GM20000 (cell line): ENCODE results near the gene PDE6A.

Experiments
- DNase-seq: peaks from one replicate; pipeline ENCODE4 v3.0.0; 2012; ENCODE audit warnings: low spot score
- TF ChIP-seq, protein P1 (sequence below): IDR thresholded peaks from 2 replicates; pipeline ENCODE4 v1.5.1; 2012; ENCODE audit warnings: mild to moderate bottlenecking, control low read depth; ENCODE audit errors: extremely low read depth, missing control alignments

The PDE6A gene

DNA sequence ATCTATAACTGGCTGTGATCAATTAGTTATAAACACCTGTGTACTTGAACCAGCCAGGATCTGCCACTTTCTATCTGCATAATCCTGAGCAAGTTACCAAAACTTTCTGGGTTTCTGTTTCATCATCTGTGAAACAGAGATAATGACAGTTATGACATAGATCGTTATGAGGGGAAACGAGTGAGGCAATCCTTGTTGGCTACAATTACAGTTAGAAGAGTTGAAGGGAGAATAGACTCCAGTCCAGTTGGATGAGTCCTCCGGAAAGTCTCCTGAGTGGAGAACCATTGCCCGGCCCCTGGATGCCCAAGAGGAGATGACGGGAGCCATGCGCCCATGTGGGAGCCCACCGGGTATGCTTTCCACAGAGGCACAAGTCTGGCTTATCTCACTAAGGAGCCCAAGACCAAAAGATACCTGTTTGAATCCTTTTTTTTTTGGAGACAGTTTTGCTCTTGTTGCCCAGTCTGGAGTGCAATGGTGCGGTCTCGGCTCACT, 4.5 kb downstream of the PDE6A start:
- DNase-seq, result no peak
- TF ChIP-seq, protein P1, sequence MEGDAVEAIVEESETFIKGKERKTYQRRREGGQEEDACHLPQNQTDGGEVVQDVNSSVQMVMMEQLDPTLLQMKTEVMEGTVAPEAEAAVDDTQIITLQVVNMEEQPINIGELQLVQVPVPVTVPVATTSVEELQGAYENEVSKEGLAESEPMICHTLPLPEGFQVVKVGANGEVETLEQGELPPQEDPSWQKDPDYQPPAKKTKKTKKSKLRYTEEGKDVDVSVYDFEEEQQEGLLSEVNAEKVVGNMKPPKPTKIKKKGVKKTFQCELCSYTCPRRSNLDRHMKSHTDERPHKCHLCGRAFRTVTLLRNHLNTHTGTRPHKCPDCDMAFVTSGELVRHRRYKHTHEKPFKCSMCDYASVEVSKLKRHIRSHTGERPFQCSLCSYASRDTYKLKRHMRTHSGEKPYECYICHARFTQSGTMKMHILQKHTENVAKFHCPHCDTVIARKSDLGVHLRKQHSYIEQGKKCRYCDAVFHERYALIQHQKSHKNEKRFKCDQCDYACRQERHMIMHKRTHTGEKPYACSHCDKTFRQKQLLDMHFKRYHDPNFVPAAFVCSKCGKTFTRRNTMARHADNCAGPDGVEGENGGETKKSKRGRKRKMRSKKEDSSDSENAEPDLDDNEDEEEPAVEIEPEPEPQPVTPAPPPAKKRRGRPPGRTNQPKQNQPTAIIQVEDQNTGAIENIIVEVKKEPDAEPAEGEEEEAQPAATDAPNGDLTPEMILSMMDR, result no peak

DNA sequence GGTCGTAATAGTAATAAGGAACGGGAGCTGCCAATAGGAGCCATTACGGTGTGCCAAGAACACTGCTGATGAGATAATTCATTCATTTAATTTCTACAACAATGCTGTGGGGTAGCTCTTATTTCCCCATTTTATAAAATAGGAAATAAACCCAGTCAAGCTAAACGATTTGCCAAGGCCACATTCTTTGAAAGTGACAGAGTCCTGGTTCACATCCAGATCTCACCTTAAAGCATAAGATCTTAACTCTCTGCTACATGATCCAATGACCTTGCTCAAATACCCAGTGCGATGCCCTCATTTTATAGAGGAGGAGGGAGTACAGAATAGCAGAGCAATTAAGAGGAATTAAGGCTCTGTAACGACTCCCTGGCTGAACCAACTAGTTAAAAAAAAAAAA, 5.0 kb downstream of the PDE6A start:
- TF ChIP-seq, protein P1, result no peak
- DNase-seq, result no peak

DNA sequence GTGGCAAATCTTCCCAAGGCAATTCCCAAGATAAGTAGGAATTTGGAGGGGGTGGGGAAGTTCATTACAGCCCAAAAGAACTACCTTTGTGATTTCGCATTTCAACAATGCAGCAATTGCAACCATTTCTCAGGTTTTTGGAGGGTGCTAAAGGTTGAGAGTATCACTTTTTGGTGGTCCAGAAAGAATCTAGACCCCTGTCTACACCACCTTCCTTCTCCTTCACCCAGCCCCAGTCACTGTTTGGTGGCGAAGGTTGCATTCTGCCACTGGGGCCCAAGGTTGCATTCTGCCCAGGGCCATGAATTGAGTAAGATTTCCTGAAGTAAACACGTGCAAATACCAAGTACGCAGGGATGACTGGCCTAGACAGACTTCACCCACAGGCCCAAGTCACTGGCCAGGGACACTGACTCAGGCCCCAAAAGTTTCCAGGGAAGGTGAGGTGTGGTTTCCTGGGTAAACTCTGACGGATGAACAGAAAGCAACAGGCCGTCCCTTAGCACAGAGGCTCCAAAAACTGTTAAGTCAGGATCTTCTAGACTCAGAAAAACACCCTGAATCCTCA, 5.7 kb downstream of the PDE6A start:
- TF ChIP-seq, protein P1, result no peak
- DNase-seq, result no peak

DNA sequence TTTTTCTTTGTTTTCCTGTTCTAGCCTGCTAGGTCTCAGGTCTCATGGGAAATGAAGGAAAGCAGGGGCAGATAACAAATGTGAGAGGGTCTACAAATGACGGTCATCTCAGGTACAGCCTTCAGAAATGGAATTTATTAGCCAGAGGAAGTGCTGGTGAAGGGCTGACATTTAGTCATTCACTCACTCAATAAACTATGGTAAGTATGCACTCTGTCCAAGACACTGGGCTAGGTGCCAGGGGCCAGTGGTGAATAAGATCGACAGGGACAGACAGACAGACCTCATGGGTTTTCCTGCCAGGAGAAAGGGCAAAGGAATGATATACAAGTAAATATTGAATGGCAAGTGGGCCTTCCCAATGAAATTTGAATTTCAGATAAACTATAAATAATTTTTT, 6.3 kb downstream of the PDE6A start:
- TF ChIP-seq, protein P1, result no peak
- DNase-seq, result no peak

DNA sequence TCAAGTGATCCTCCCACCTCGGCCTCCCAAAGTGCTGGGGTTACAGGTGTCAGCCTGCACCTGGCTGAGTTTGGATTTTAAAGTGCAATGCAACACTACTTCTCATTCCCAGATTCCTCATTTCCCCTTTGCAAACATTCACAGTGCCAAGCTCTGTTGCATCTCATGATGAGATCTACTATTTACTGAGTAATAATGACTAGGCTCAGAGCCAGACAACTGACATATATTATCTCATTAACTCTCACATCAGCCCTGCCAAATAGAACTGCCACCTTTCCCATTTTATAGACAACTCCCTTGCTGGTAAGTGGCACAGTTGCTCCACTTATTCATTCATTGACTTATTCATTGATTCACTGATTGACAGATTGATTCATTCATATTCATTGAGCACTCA, 7.0 kb downstream of the PDE6A start:
- no peak for DNase-seq
- TF ChIP-seq, protein P1, result no peak

DNA sequence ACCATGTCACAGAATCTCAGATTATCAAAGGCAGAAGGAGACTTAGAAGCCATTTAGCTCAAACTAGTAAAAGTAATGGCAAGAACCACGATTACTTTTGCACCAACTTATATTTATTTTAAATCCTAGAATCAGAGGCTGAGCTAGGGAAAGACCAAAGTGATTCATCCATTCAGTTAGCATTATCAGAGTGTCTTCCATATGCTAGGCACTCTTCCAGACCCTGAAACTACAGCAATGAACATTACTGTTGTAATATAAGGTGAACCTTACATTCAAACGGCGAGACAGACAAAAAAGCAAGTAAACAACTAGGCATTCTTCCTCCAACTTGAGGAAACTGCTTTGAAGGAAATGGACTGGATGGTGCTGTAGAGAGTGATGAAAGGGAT, 7.9 kb downstream of the PDE6A start:
- TF ChIP-seq, protein P1, result no peak
- no peak for DNase-seq

DNA sequence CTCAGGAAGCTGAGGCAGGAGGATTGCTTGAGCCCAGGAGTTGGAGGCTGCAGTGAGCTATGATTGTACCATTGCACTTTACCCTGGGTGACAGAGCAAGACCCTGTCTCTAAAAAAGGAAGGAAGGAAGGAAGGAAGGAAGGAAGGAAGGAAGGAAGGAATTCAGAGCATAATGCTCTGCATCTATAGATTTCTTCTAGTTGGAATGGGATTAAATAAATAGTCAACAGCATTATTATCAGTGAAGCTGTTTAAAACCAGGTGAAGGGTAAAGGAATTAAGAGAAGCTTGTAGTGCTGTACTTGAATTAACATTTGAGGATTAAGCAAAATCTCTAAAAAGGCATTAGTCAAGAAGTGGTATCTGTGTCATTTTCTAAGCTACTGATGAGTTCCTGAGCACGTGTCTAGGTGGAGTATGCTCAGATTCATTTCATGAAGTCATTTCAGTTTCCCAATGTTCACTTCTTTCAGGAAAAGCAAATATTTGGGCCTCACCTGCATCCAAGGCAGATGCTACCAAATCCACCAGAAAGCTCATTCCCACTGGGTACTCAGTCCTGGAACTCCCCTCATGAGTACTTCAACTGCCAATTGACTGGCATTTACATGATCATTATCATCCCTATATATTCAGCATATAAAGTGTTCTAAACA, 8.4 kb downstream of the PDE6A start:
- TF ChIP-seq, protein P1, result no peak
- no peak for DNase-seq
